Keratinocyte (primary cell): ENCODE measurements around the gene SYDE2.

Source experiments
- EZH2 ChIP-seq: IDR thresholded peaks from one replicate; pipeline ENCODE4 v1.6.1; 2012; ENCODE audit warnings: inconsistent platforms, mild to moderate bottlenecking, low read length, moderate library complexity
- TF ChIP-seq, protein P1 (sequence below), 3 experiments: IDR thresholded peaks in 1 of 3; conservative IDR thresholded peaks in 1 of 3; optimal IDR thresholded peaks in 1 of 3; 2 replicates in 2 of 3; 3 replicates in 1 of 3; pipeline versions ENCODE3 to v1.5.1; 2011; ENCODE audit warnings: low read length in 3 of 3, mild to moderate bottlenecking in 3 of 3, moderate library complexity in 2 of 3, control low read depth in 1 of 3, inconsistent platforms in 1 of 3; ENCODE audit not compliant: insufficient read depth in 2 of 3; ENCODE audit errors: extremely low read depth in 1 of 3

DNA sequence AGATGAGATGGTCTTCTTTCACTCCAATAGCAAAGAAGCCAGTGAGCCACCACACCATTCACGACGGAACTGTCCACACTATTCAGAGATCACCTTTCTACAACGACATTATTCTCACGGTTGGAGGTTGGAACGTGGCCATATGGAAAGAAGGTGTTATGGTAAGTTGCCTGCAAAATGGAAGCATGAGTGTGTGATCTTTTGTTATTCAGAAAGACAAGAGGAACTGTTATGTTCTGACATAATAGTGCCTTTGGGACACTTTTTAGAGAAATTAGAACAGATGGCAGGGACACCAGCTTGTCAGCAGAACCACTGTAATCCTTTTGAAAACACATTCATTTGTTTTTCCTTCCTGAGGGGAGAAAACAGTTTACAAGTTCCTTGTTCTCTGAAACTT is 76.7 kb downstream of the SYDE2 start:
- TF ChIP-seq, protein P1, sequence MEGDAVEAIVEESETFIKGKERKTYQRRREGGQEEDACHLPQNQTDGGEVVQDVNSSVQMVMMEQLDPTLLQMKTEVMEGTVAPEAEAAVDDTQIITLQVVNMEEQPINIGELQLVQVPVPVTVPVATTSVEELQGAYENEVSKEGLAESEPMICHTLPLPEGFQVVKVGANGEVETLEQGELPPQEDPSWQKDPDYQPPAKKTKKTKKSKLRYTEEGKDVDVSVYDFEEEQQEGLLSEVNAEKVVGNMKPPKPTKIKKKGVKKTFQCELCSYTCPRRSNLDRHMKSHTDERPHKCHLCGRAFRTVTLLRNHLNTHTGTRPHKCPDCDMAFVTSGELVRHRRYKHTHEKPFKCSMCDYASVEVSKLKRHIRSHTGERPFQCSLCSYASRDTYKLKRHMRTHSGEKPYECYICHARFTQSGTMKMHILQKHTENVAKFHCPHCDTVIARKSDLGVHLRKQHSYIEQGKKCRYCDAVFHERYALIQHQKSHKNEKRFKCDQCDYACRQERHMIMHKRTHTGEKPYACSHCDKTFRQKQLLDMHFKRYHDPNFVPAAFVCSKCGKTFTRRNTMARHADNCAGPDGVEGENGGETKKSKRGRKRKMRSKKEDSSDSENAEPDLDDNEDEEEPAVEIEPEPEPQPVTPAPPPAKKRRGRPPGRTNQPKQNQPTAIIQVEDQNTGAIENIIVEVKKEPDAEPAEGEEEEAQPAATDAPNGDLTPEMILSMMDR (optimal IDR thresholded peaks at IDR 0.05 in 1 of 3, IDR thresholded peaks at IDR 0.05 in 1 of 3, conservative IDR thresholded peaks at IDR 0.05 in 1 of 3; ENCODE audit: extremely low read depth in 1 of 3, insufficient read depth in 2 of 3, low read length in 3 of 3), result no peak
- TF ChIP-seq EZH2, result no peak
